Mesendoderm (in vitro differentiated cells): ENCODE measurements around the gene STPG4. TPM values are rescaled to one million over a fixed set of nuclear protein-coding genes. Genes with fewer than 3 reads are reported as not detected.

Experiments used
- DNase-seq: peaks from one replicate; pipeline ENCODE4 v3.0.0; 2013
- H2AK5ac ChIP-seq: 2 replicates; pipeline ENCODE4 v1.6.1; 2013; ENCODE audit warnings: low read length, inconsistent platforms
- H2BK120ac ChIP-seq: 2 replicates; pipeline ENCODE4 v1.6.1; 2013; ENCODE audit warnings: low read depth, mild to moderate bottlenecking, low read length, moderate library complexity, mixed read lengths
- H2BK15ac ChIP-seq: replicated peaks from 2 replicates; pipeline ENCODE4 v1.6.1; 2013; ENCODE audit warnings: low read depth, mild to moderate bottlenecking, moderate library complexity
- H2BK5ac ChIP-seq: 2 replicates; pipeline ENCODE4 v1.6.1; 2013; ENCODE audit warnings: low read length, inconsistent platforms
- H3K18ac ChIP-seq: 2 replicates; pipeline ENCODE4 v1.6.1; 2013; ENCODE audit warnings: mild to moderate bottlenecking, low read length, mixed read lengths
- H3K23ac ChIP-seq: one replicate; pipeline ENCODE4 v1.6.1; 2013; ENCODE audit warnings: low read length
- H3K27ac ChIP-seq: 2 replicates; pipeline ENCODE4 v1.5.1; 2013; ENCODE audit warnings: low read depth, mild to moderate bottlenecking, inconsistent platforms, low read length, moderate library complexity
- H3K27me3 ChIP-seq: 2 replicates; pipeline ENCODE4 v1.6.1; 2013; ENCODE audit warnings: low read length, control low read depth, mild to moderate bottlenecking, inconsistent platforms; ENCODE audit not compliant: insufficient read depth, poor library complexity
- H3K36me3 ChIP-seq: 2 replicates; pipeline ENCODE4 v1.6.1; 2013; ENCODE audit warnings: low read length, inconsistent platforms; ENCODE audit not compliant: control insufficient read depth, insufficient read depth
- H3K4ac ChIP-seq: one replicate; pipeline ENCODE4 v1.6.1; 2013; ENCODE audit warnings: low read depth, mild to moderate bottlenecking, low read length, moderate library complexity
- H3K4me1 ChIP-seq: 2 replicates; pipeline ENCODE4 v1.6.1; 2013; ENCODE audit warnings: low read depth, low read length, inconsistent platforms; ENCODE audit not compliant: control insufficient read depth
- H3K4me2 ChIP-seq: 2 replicates; pipeline ENCODE4 v1.6.1; 2013; ENCODE audit warnings: low read length
- H3K4me3 ChIP-seq: 2 replicates; pipeline ENCODE4 v1.5.1; 2013; ENCODE audit warnings: mild to moderate bottlenecking, low read length
- H3K56ac ChIP-seq: one replicate; pipeline ENCODE4 v1.6.1; 2013; ENCODE audit warnings: low read length
- H3K79me1 ChIP-seq: 2 replicates; pipeline ENCODE4 v1.6.1; 2013; ENCODE audit warnings: low read length, inconsistent platforms
- H3K79me2 ChIP-seq: 2 replicates; pipeline ENCODE4 v1.6.1; 2013; ENCODE audit warnings: mild to moderate bottlenecking, low read length; ENCODE audit not compliant: control insufficient read depth, insufficient read depth
- H3K9ac ChIP-seq: 2 replicates; pipeline ENCODE4 v1.6.1; 2013; ENCODE audit warnings: low read length, inconsistent platforms
- H4K5ac ChIP-seq: one replicate; pipeline ENCODE4 v1.6.1; 2013; ENCODE audit warnings: low read length
- H4K8ac ChIP-seq: one replicate; pipeline ENCODE4 v1.6.1; 2013; ENCODE audit warnings: low read depth, mild to moderate bottlenecking, control low read depth, low read length, moderate library complexity
- WGBS: extraction: QIAGEN DNeasy Blood & Tissue Kit; methylation state at CpG from one replicate; pipeline ENCODE4 v1.1.7; 2013; ENCODE audit warnings: low lambda C conversion rate, missing lambda C conversion rate; ENCODE audit not compliant: insufficient coverage; ENCODE audit errors: extremely low coverage; 5-methylcytosine and 5-hydroxymethylcytosine counted together
- polyA plus RNA-seq, 2 experiments: library from polyadenylated mRNA; stranded (reverse); fragments of 200-250 nt; gene quantifications; one replicate each; pipeline ENCODE4 v1.2.3, GENCODE V29; 2013

Gene STPG4, protein sequence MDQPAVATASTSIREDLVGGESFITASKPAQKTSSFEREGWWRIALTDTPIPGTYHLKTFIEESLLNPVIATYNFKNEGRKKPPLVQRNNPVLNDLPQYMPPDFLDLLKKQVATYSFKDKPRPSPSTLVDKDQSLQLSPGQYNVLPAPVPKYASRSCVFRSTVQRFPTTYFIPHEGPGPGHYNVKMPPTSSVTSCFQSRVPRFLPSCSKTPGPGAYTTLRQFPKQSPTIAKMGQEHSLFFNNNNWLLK
- 0.04 TPM for polyA plus RNA-seq (2013, experiment 1 of 2)
- polyA plus RNA-seq (2013, experiment 2 of 2): 0.13 TPM

DNA sequence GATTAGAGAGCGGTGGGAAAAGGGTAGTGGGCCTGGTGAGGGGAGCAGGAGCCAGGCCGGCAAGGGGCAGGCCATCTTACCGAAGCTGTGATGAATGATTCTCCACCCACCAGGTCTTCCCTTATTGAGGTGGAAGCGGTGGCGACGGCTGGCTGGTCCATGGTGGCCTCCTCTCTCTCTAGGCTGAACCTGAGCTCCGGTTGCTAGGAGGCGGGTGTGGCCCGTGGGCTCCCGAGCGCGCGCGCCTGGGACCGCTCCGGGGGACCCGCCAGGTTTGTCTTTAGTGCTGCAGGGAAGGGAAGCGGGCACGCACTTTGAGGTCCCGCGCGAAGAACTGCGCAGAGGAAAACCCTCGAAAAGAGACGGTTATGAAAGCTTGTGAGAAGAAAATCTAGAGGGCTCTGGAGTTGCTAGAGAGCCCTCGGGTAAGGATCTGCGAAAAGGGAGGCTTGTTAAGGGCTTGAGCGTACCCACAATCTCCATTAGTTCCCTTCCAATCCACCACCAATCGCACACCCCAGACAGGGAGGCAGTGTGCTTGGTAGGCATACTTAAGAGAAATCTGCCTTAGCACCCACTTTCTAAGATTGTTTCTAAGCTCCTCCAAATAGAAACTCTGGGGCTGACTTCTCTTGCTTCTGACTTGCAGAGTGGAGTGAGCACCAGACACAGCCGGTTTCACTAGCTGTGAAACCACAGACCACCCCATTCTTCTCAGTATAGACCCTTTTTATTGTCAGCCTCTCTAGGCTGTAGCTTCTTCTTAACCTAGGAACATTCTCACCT is at the start of gene STPG4:
Gene STPG4 (minus strand): TSS at position 218 of the 786 bp plus-strand sequence. CDS start 57 bp downstream, at position 161.
- no peak within 1 kb of the TSS for H3K4ac ChIP-seq
- no peaks in the 10 kb centered on the region for H3K79me1 ChIP-seq
- no peak within 1 kb of the TSS for H3K9ac ChIP-seq
- no peaks in the 10 kb centered on the region for H3K36me3 ChIP-seq
- no peaks in the 10 kb centered on the region for H3K4me1 ChIP-seq
- H3K79me2 ChIP-seq: no peaks in the 10 kb centered on the region
- no CpG with 5 or more reads among the region's 30 CpGs for WGBS
- no peak for DNase-seq
- H3K23ac ChIP-seq: no peak within 1 kb of the TSS
- no peak within 1 kb of the TSS for H3K27ac ChIP-seq
- no peak within 1 kb of the TSS for H4K5ac ChIP-seq
- H3K18ac ChIP-seq: no peak within 1 kb of the TSS
- H2BK15ac ChIP-seq: no peak within 1 kb of the TSS
- no peaks in the 10 kb centered on the region for H3K27me3 ChIP-seq
- H3K4me2 ChIP-seq: no peak within 1 kb of the TSS
- H2BK120ac ChIP-seq: no peak within 1 kb of the TSS
- H4K8ac ChIP-seq: no peak within 1 kb of the TSS
- H2BK5ac ChIP-seq: no peak within 1 kb of the TSS
- no peak within 1 kb of the TSS for H3K4me3 ChIP-seq
- no peak within 1 kb of the TSS for H2AK5ac ChIP-seq
- H3K56ac ChIP-seq: no peak within 1 kb of the TSS

DNA sequence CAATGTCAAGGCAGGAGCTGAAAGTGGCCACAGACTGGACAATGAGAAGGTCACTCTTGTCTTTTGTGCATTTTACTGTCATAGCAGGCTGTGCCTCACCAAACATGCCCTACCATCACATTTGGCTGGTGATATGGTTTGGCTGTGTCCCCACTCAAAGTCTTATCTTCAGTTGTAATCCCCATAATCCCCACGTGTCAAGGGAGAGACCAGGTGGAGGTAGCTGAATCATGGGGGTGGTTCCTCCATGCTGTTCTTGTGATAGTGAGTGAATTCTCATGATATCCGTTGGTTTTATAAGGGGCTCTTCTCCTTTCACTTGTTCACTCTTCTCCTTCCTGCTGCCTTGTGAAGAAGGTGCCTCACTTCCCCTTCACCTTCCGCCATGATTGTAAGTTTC is 49.6 kb upstream of the STPG4 start:
- no peaks in the 10 kb centered on the region for H3K79me1 ChIP-seq
- H3K27ac ChIP-seq: no peak overlapping the region
- H3K4me2 ChIP-seq: no peak overlapping the region
- no CpG with 5 or more reads among the region's 3 CpGs for WGBS
- H2AK5ac ChIP-seq: no peak overlapping the region
- no peak overlapping the region for H3K9ac ChIP-seq
- H3K18ac ChIP-seq: no peak overlapping the region
- H2BK15ac ChIP-seq: no peak overlapping the region
- H4K5ac ChIP-seq: no peak overlapping the region
- no peak overlapping the region for H3K4me3 ChIP-seq
- H3K56ac ChIP-seq: no peak overlapping the region
- H3K79me2 ChIP-seq: no peaks in the 10 kb centered on the region
- no peak overlapping the region for H2BK5ac ChIP-seq
- H2BK120ac ChIP-seq: no peak overlapping the region
- H3K4ac ChIP-seq: no peak overlapping the region
- no peaks in the 10 kb centered on the region for H3K36me3 ChIP-seq
- peaks cover 3% of the 10 kb centered on the region for H3K4me1 ChIP-seq
- no peak for DNase-seq
- no peaks in the 10 kb centered on the region for H3K27me3 ChIP-seq
- H4K8ac ChIP-seq: no peak overlapping the region
- no peak overlapping the region for H3K23ac ChIP-seq

DNA sequence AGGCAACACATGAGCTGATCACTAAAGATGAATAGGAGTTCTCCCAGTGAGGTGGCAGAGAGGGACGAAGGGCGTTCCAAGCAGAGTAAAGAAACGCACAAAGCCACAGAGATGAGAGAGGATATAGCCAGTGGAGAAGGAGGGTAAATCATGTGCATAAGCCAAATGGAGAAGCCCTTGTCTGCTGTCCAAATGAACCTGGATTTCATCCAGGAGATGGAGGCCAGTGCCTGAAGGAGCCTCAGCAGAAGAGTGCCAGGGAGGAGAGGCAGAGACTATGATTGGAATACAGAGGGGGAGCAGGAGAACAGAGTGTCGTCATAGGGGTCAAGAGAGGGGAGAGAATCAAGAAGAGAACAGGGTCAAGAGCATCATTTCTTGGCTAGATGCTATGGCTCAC is 48.9 kb upstream of the STPG4 start:
- no peaks in the 10 kb centered on the region for H3K36me3 ChIP-seq
- no peak overlapping the region for H3K9ac ChIP-seq
- no peak overlapping the region for H3K4me3 ChIP-seq
- no peak overlapping the region for H2BK5ac ChIP-seq
- H4K8ac ChIP-seq: no peak overlapping the region
- H3K18ac ChIP-seq: no peak overlapping the region
- no peak overlapping the region for H3K27ac ChIP-seq
- no peak overlapping the region for H2BK15ac ChIP-seq
- WGBS: no CpG with 5 or more reads among the region's 4 CpGs
- no peak overlapping the region for H3K23ac ChIP-seq
- no peak for DNase-seq
- H3K4me1 ChIP-seq: peaks cover 3% of the 10 kb centered on the region
- no peak overlapping the region for H4K5ac ChIP-seq
- no peaks in the 10 kb centered on the region for H3K79me2 ChIP-seq
- H3K4me2 ChIP-seq: no peak overlapping the region
- H3K79me1 ChIP-seq: no peaks in the 10 kb centered on the region
- no peak overlapping the region for H2BK120ac ChIP-seq
- H3K27me3 ChIP-seq: no peaks in the 10 kb centered on the region
- H3K56ac ChIP-seq: no peak overlapping the region
- no peak overlapping the region for H3K4ac ChIP-seq
- no peak overlapping the region for H2AK5ac ChIP-seq

DNA sequence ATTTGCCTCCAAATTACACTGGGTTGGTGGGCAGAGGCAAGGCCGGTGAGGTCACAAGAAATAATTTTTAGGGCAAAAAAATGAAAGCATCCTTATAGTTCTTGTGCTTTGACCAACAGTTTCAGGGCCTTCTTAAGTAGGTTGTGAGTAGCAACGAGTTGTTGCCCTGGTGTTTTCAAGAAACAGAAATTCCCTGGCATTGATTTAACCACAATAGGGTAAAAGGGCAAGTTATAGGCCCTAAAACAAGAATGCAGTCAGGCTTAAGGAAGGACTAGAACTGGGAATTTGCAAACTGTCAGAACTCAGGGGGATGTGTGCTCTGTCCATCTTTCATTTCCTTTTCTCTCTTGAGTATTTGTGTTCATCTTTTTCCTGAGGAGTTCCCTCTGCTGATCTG is 46.1 kb upstream of the STPG4 start:
- Histone ChIP-seq H2BK15ac (no peak overlapping the region), H3K9ac (no peak overlapping the region), H3K56ac (no peak overlapping the region), H3K27ac (no peak overlapping the region), H3K4me2 (no peak overlapping the region), H3K23ac (no peak overlapping the region), H2AK5ac (no peak overlapping the region), H4K5ac (no peak overlapping the region), H2BK5ac (no peak overlapping the region), H3K36me3 (no peaks in the 10 kb centered on the region), H3K4me3 (no peak overlapping the region), H3K4me1 (peaks cover 2% of the 10 kb centered on the region), H3K18ac (no peak overlapping the region), H4K8ac (no peak overlapping the region), H3K79me2 (no peaks in the 10 kb centered on the region), H3K4ac (no peak overlapping the region), H2BK120ac (no peak overlapping the region), H3K27me3 (no peaks in the 10 kb centered on the region), H3K79me1 (no peaks in the 10 kb centered on the region)
- WGBS: no CpG with 5 or more reads among the region's 2 CpGs
- DNase-seq: no peak

DNA sequence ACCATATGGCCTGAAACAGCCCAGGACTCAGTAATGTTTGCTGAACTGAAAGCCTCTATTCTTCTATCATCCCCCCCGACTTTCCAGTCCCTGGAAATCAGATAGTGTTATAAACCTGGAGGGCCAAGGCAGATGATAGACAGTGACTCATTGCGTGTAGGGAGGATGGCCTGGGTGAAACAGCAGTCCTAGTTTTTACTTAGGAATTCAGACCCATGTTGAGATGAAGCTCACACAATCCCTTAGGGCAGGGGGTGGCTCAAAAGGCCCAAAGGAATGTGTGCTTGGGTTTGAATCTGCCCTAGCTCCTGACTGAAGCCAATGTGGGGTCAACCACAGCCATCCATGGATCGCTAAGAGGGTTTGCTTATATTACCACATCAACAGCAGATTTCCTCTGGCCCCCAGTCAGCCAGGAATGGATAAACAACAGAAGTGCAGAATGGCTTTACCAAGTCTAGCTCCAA is 43.9 kb upstream of the STPG4 start:
- Histone ChIP-seq H4K8ac (no peak overlapping the region), H3K23ac (no peak overlapping the region), H3K56ac (no peak overlapping the region), H2BK120ac (no peak overlapping the region), H2BK15ac (no peak overlapping the region), H3K79me2 (no peaks in the 10 kb centered on the region), H2BK5ac (no peak overlapping the region), H3K27me3 (no peaks in the 10 kb centered on the region), H2AK5ac (no peak overlapping the region), H3K27ac (no peak overlapping the region), H3K4ac (no peak overlapping the region), H3K4me3 (no peak overlapping the region), H3K4me1 (no peaks in the 10 kb centered on the region), H3K36me3 (no peaks in the 10 kb centered on the region), H4K5ac (no peak overlapping the region), H3K4me2 (no peak overlapping the region), H3K9ac (no peak overlapping the region), H3K79me1 (no peaks in the 10 kb centered on the region), H3K18ac (no peak overlapping the region)
- DNase-seq: peak; percentile 47
- no CpG with 5 or more reads among the region's 3 CpGs for WGBS
